Endothelial cell of umbilical vein (primary cell): Measurements from ENCODE around the gene WDR4. TPM values are rescaled to one million over a fixed set of nuclear protein-coding genes. Genes with fewer than 3 reads are reported as not detected.

Experiments
- BruUV-seq: library from RNA; stranded (reverse); fragments of 400-500 nt; replicated peaks from 2 replicates; lab custom pipeline; 2021; lab: Mats Ljungman, UMichigan
- CTCF ChIA-PET: fragments of 300-600, 350-600 bp; sonication (Branson Sonifier 250); formaldehyde crosslinking; loops from one replicate; lab custom pipeline; 2021; ENCODE audit warnings: antibody characterized with exemption, inconsistent platforms; lab: Charles Lee
- POLR2A ChIA-PET: fragments of 300-600, 350-600 bp; sonication (Branson Sonifier 250); formaldehyde crosslinking; loops from one replicate; lab custom pipeline; 2021; ENCODE audit warnings: antibody characterized with exemption, inconsistent platforms; lab: Charles Lee
- DNase-seq: peaks from one replicate; pipeline ENCODE4 v3.0.0-alpha.2; 2011; ENCODE audit warnings: low read depth, low spot score
- FAIRE-seq: peaks from 2 replicates; lab custom pipeline; 2011; peaks lifted over from hg19 to GRCh38; lab: Jason Lieb, UNC
- H2AFZ ChIP-seq: 2 replicates; pipeline ENCODE4 v1.6.0; 2012; ENCODE audit warnings: low read depth, low read length, control low read depth, inconsistent platforms
- H3K27ac ChIP-seq: 2 replicates; pipeline ENCODE4 v1.5.1; 2011; ENCODE audit warnings: low read depth, mild to moderate bottlenecking, control low read depth, low read length, moderate library complexity; ENCODE audit not compliant: insufficient read depth
- H3K27me3 ChIP-seq, 2 experiments: 2 replicates each; pipeline versions ENCODE4 v1.6.0 to v1.6.1; 2011; ENCODE audit warnings: low read length in 2 of 2, mixed read lengths in 1 of 2; ENCODE audit not compliant: control insufficient read depth in 2 of 2, insufficient read depth in 2 of 2
- H3K36me3 ChIP-seq, 2 experiments: 2 replicates in 1 of 2; 3 replicates in 1 of 2; pipeline ENCODE4 v1.5.1; 2011; ENCODE audit warnings: low read length in 2 of 2, mild to moderate bottlenecking in 1 of 2, moderate library complexity in 1 of 2; ENCODE audit not compliant: control insufficient read depth in 2 of 2, insufficient read depth in 2 of 2; ENCODE audit errors: extremely low read depth in 1 of 2
- H3K4me1 ChIP-seq: 3 replicates; pipeline ENCODE4 v1.5.1; 2011; ENCODE audit warnings: mild to moderate bottlenecking, low read length; ENCODE audit not compliant: control insufficient read depth, insufficient read depth; ENCODE audit errors: extremely low read depth
- H3K4me2 ChIP-seq: 2 replicates; pipeline ENCODE4 v1.6.1; 2011; ENCODE audit warnings: low read length, control low read depth, mixed read lengths; ENCODE audit not compliant: insufficient read depth
- H3K4me3 ChIP-seq, 3 experiments: fragments of 200-600 bp in 1 of 3; sonication (generic), shearing (Covaris generic) in 1 of 3; replicated peaks in 1 of 3; 2 replicates each; pipeline ENCODE4 v1.5.1; 2011 to 2016; ENCODE audit warnings: control low read depth in 3 of 3, low read length in 3 of 3, mild to moderate bottlenecking in 2 of 3, inconsistent platforms in 1 of 3, low read depth in 1 of 3, moderate library complexity in 1 of 3; ENCODE audit not compliant: insufficient read depth in 1 of 3
- H3K79me2 ChIP-seq: 2 replicates; pipeline ENCODE4 v1.6.0; 2012; ENCODE audit warnings: low read length, inconsistent platforms; ENCODE audit not compliant: control insufficient read depth, insufficient read depth
- H3K9ac ChIP-seq: replicated peaks from 2 replicates; pipeline ENCODE3; 2011; ENCODE audit warnings: low read length, control low read depth; ENCODE audit not compliant: insufficient read depth; ENCODE audit errors: extremely low read depth
- H3K9me1 ChIP-seq: replicated peaks from 3 replicates; pipeline ENCODE4 v1.6.0; 2011; ENCODE audit warnings: mild to moderate bottlenecking, low read length; ENCODE audit not compliant: control insufficient read depth, insufficient read depth; ENCODE audit errors: extremely low read depth
- H3K9me3 ChIP-seq: replicated peaks from 2 replicates; pipeline ENCODE4 v1.5.1; 2012; ENCODE audit warnings: low read length, inconsistent platforms; ENCODE audit not compliant: control insufficient read depth, insufficient read depth
- H4K20me1 ChIP-seq: replicated peaks from 2 replicates; pipeline ENCODE3; 2011; ENCODE audit warnings: mild to moderate bottlenecking, low read length; ENCODE audit not compliant: control insufficient read depth, insufficient read depth; ENCODE audit errors: extremely low read depth
- EZH2 ChIP-seq: IDR thresholded peaks from 2 replicates; pipeline ENCODE4 v1.6.1; 2012; ENCODE audit warnings: borderline replicate concordance, low read depth, mild to moderate bottlenecking, moderate library complexity, low read length, inconsistent platforms; ENCODE audit not compliant: severe bottlenecking
- FOS ChIP-seq: IDR thresholded peaks from 2 replicates; pipeline ENCODE4 v1.6.1; 2011; ENCODE audit warnings: mild to moderate bottlenecking, low read length, moderate library complexity, borderline replicate concordance; ENCODE audit not compliant: insufficient read depth
- GATA2 ChIP-seq: IDR thresholded peaks from 2 replicates; pipeline ENCODE4 v1.7.0; 2011; ENCODE audit warnings: low read depth, mild to moderate bottlenecking, moderate library complexity, mixed read lengths, low read length; ENCODE audit not compliant: insufficient read length, insufficient read depth
- JUN ChIP-seq: IDR thresholded peaks from 2 replicates; pipeline ENCODE4 v1.6.1; 2011; ENCODE audit warnings: borderline replicate concordance, low read depth; ENCODE audit not compliant: insufficient read length, insufficient read depth
- MYC ChIP-seq: IDR thresholded peaks from one replicate; pipeline ENCODE4 v1.6.1; 2011; ENCODE audit warnings: mild to moderate bottlenecking, low read depth, low read length
- POLR2A ChIP-seq: IDR thresholded peaks from 2 replicates; pipeline ENCODE4 v1.6.1; 2012; ENCODE audit warnings: low read depth, mild to moderate bottlenecking, control low read depth, low read length
- POLR2AphosphoS5 ChIP-seq: IDR thresholded peaks from 2 replicates; pipeline ENCODE4 v1.6.1; 2012; ENCODE audit warnings: low read depth, mild to moderate bottlenecking, control low read depth, low read length, moderate library complexity; ENCODE audit not compliant: insufficient read depth
- dilution Hi-C: fragments of 300-500 bp; cut with MboI; formaldehyde crosslinking; loops from one replicate; pipeline ENCODE4 v1.15.0; 2019; ENCODE audit warnings: low sequenced_read_pairs; ENCODE audit not compliant: extremely low pct_ligation_motif_present
- intact Hi-C: fragments of 100-400 bp; cut with micrococcal nuclease; formaldehyde crosslinking; loops from one replicate; pipeline ENCODE4 v1.10.0; 2022
- polyA plus RNA-seq, 4 experiments: library from polyadenylated mRNA; depleted of rRNA in 3 of 4; stranded (reverse) in 3 of 4; unstranded in 1 of 4; fragments of >200 nt; gene quantifications; 2 replicates each; pipeline versions ENCODE4 v1.2.1 to v1.2.3, GENCODE V29; 2011 to 2012; ENCODE audit warnings: missing spikeins in 1 of 4
- total RNA-seq: library from RNA; stranded (reverse); gene quantifications from 2 replicates; pipeline ENCODE4 v1.2.3, GENCODE V29; 2021
- TF ChIP-seq, protein P1 (sequence below), 2 donors: IDR thresholded peaks; 1 replicate in 1 of 2; 2 replicates in 1 of 2; pipeline ENCODE4 v1.5.1; 2011; ENCODE audit warnings: low read length in 2 of 2, mild to moderate bottlenecking in 2 of 2, moderate library complexity in 2 of 2, control low read depth in 1 of 2, inconsistent platforms in 1 of 2, low read depth in 1 of 2; ENCODE audit not compliant: insufficient read depth in 1 of 2; ENCODE audit errors: extremely low read depth in 1 of 2
- TF ChIP-seq, protein P2 (sequence below): IDR thresholded peaks from 2 replicates; pipeline ENCODE4 v1.6.1; 2011; ENCODE audit not compliant: insufficient read depth, insufficient read length

WDR4 gene
- total and polyA plus RNA-seq, 2 donors (not counting 3 experiments of a cell fraction or from before 2014, with no cell fraction given), result 24.5 to 40.0 TPM

DNA sequence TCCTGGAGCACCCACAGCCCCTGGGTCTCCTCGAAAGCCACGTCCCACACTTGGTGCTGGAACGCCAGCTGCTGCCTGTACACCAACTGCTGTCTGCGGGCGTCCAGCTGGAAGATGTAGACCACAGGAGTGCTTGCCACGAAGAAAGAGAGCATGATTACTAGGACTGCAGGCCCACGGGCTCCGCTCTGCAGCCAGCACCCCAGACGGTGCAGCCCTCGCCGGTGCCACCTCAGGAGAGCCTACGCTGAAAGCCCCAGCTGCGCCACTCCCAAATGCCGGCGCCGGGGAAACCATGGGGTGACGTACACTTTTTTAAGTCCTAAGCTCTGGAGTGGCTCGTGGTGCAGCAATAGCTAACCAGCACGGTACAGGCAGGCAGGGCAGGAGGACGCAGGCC is 25.7 kb downstream of the WDR4 start:
- H3K27me3 ChIP-seq, result no peaks in the 10 kb centered on the region
- H3K36me3 ChIP-seq, result peaks cover 10 to 71% of the 10 kb centered on the region in 2 experiments
- peaks cover 13% of the 10 kb centered on the region for H3K79me2 ChIP-seq
- intact Hi-C loops (no loop called here), dilution Hi-C loops (no loop called here)
- CTCF ChIA-PET, result no interaction called here
- no peaks in the 10 kb centered on the region for H3K4me1 ChIP-seq
- H4K20me1 ChIP-seq, result no peaks in the 10 kb centered on the region
- H3K9ac ChIP-seq, result no peak overlapping the region
- BruUV-seq, result no TSS peak
- DNase-seq (no peak), FAIRE-seq (no peak)
- H2AFZ ChIP-seq, result no peak overlapping the region
- H3K9me1 ChIP-seq, result no peaks in the 10 kb centered on the region
- no peak overlapping the region for H3K4me3 ChIP-seq
- TF ChIP-seq POLR2A (no peak), JUN (no peak), FOS (no peak), GATA2 (no peak), EZH2 (no peak), POLR2AphosphoS5 (no peak), MYC (no peak)
- TF ChIP-seq, protein P1, sequence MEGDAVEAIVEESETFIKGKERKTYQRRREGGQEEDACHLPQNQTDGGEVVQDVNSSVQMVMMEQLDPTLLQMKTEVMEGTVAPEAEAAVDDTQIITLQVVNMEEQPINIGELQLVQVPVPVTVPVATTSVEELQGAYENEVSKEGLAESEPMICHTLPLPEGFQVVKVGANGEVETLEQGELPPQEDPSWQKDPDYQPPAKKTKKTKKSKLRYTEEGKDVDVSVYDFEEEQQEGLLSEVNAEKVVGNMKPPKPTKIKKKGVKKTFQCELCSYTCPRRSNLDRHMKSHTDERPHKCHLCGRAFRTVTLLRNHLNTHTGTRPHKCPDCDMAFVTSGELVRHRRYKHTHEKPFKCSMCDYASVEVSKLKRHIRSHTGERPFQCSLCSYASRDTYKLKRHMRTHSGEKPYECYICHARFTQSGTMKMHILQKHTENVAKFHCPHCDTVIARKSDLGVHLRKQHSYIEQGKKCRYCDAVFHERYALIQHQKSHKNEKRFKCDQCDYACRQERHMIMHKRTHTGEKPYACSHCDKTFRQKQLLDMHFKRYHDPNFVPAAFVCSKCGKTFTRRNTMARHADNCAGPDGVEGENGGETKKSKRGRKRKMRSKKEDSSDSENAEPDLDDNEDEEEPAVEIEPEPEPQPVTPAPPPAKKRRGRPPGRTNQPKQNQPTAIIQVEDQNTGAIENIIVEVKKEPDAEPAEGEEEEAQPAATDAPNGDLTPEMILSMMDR (IDR thresholded peaks at IDR 0.05; ENCODE audit: extremely low read depth in 1 of 2, insufficient read depth in 1 of 2, low read depth in 1 of 2, low read length in 2 of 2), result no peak
- TF ChIP-seq, protein P2, sequence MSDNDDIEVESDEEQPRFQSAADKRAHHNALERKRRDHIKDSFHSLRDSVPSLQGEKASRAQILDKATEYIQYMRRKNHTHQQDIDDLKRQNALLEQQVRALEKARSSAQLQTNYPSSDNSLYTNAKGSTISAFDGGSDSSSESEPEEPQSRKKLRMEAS, result no peak
- no peak overlapping the region for H3K27ac ChIP-seq
- no peaks in the 10 kb centered on the region for H3K9me3 ChIP-seq
- POLR2A ChIA-PET, result no interaction called here
- H3K4me2 ChIP-seq, result no peak overlapping the region
